SH-SY5Y (cell line): ENCODE data around the gene TAAR8.

Experiments
- GATA2 ChIP-seq: IDR thresholded peaks from 2 replicates; pipeline ENCODE4 v1.6.1; 2011; ENCODE audit warnings: mild to moderate bottlenecking, low read depth, low read length
- GATA3 ChIP-seq: IDR thresholded peaks from 2 replicates; pipeline ENCODE4 v1.6.1; 2011; ENCODE audit warnings: low read depth, mild to moderate bottlenecking, low read length, moderate library complexity

Gene TAAR8

GRCh38 chr6:132552372-132552771 lies at the start of gene TAAR8:
Gene TAAR8 (plus strand): TSS chr6:132552672. CDS start chr6:132552693, 21 bp downstream.
- TF ChIP-seq GATA3 (no peak), GATA2 (no peak)

- TF ChIP-seq GATA3 (no peak), GATA2 (no peak)
Observed at GRCh38 chr6:132504757-132505156, 47.7 kb upstream of the TAAR8 start.

- TF ChIP-seq GATA3 (no peak), GATA2 (no peak)
Observed at GRCh38 chr6:132505158-132505557, 47.3 kb upstream of the TAAR8 start.

- no peak for TF ChIP-seq GATA3
- no peak for TF ChIP-seq GATA2
Observed at GRCh38 chr6:132506461-132506860, 46.0 kb upstream of the TAAR8 start.

- no peak for TF ChIP-seq GATA3
- no peak for TF ChIP-seq GATA2
Observed at GRCh38 chr6:132506869-132507808, 45.3 kb upstream of the TAAR8 start.

- TF ChIP-seq GATA3 (no peak), GATA2 (no peak)
Observed at GRCh38 chr6:132511210-132511830, 41.2 kb upstream of the TAAR8 start.

- no peak for TF ChIP-seq GATA2
- no peak for TF ChIP-seq GATA3
Observed at GRCh38 chr6:132511831-132512220, 40.6 kb upstream of the TAAR8 start.

GRCh38 chr6:132512342-132512637 lies 40.2 kb upstream of the TAAR8 start:
- no peak for TF ChIP-seq GATA2
- TF ChIP-seq GATA3: no peak

GRCh38 chr6:132512638-132513632 lies 39.5 kb upstream of the TAAR8 start, which contains the start of gene STX7:
Gene STX7 (minus strand): TSS chr6:132513116. CDS start chr6:132503530, 9,586 bp downstream.
- TF ChIP-seq GATA3 (no peak), GATA2 (no peak)

- TF ChIP-seq GATA3: no peak
- no peak for TF ChIP-seq GATA2
Observed at GRCh38 chr6:132513831-132514545, 38.5 kb upstream of the TAAR8 start.

GRCh38 chr6:132515386-132515785 lies 37.1 kb upstream of the TAAR8 start:
- no peak for TF ChIP-seq GATA3
- no peak for TF ChIP-seq GATA2

GRCh38 chr6:132520953-132521352 lies 31.5 kb upstream of the TAAR8 start:
- no peak for TF ChIP-seq GATA3
- no peak for TF ChIP-seq GATA2

GRCh38 chr6:132524646-132525045 lies 27.8 kb upstream of the TAAR8 start:
- TF ChIP-seq GATA3 (no peak), GATA2 (no peak)
